Measurements from ENCODE around the gene ST8SIA6.
"Not testable (repeated sequence)": the region's sequence is repeated elsewhere in the genome, so short reads cannot be mapped to it uniquely, and the experiment has no call there.

Gene ST8SIA6

DNA sequence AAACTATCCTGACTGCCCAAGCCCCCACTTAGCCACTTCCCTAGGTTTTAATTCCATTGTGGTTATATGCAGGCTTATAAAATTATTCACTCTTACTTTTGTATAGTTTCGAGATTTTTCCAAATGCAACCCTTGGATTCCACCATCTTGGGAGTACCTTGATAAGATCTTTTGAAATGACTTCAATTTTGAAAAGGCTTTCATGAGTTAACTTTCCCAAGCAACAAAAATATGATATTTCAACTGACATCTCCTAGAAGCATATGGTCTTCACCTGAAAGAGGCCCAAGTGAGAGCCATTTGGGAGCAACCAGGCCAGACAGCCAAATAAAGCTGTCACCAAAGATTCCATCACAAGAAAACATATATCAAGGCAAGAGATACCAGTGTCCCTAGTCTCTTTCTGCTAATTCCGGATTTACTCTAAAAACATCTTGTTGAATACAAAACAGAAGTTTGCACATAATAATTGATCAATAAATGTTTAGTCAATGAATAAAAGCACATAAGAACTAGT lies 1.7 kb upstream of the ST8SIA6 start:
- DNase-seq, result no peak

DNA sequence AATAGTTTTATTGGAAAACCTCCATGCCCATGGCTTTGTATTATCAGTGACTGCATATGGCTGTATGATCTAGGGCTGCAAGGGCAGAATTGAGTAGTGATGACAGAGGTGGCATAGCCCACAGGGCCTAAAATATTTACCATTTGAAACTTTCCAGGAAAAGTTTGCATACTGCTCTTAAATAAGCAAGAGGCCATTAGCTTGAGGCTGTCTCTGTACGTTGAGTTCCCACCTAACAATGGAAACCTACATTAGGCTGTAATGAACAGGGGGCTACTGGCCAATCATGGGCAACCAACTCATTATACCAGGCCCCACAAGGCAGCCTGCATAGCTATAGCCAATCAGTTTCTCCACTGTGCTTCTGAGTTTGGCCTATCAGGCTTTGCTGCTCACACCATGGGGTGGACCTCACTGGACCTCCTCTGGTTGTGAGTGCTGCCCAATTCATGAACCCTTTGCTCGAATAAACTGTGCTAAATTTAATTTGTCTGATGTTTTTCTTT lies 673 bp upstream of the ST8SIA6 start:
- DNase-seq, result no peak

DNA sequence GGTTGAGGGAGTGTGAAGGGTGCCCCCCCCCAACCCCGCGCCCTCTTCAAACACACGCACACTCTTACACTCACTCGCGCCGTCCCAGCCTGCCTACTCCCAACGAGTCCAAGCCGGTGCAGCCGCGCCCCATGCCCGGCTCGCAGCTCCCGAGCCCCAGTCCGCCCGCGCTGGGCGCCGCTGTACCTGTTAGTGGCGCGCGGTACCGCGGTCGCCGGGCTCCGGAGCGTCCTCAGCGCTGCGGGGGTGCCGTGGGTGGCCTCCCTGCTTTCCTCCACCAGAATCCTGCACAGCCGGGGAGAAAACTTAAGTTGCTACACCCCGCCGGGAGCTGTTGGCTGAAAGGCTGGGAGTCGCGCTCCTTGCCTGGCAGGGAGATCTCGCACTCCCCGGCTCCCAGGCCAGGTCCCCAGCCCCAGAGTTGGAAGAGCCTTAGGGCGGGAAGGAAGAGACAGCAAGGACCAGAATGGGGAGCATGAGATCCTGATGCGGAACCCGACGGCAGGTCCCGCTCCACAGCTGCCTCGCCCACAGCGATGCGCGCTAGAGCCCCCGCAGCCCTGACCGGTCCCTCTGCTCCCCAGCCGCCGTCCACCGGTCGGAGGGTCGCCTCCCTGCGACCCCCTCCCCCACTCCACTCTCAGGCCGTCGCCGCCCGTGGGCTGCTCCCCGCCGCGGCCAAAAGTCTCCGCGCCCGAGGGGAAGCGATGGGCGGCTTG lies 863 bp downstream of the ST8SIA6 start:
- DNase-seq, result no peak

DNA sequence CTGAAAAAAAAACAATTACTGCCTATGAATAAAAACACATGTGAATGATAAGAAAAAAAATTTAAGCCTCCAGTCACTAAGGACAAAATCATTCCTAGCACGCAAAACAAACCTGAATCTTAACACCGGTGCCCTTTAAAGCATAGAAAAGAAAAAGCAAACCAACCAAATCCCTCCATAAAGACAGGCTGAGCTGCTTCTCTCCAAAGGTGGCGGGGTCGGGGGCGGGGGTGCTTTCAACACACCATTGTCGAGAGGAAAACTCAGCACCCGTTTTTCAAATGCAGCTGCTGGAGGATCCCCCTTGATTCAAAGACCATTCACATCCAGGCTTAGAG lies 1.4 kb downstream of the ST8SIA6 start:
- DNase-seq, result no peak

DNA sequence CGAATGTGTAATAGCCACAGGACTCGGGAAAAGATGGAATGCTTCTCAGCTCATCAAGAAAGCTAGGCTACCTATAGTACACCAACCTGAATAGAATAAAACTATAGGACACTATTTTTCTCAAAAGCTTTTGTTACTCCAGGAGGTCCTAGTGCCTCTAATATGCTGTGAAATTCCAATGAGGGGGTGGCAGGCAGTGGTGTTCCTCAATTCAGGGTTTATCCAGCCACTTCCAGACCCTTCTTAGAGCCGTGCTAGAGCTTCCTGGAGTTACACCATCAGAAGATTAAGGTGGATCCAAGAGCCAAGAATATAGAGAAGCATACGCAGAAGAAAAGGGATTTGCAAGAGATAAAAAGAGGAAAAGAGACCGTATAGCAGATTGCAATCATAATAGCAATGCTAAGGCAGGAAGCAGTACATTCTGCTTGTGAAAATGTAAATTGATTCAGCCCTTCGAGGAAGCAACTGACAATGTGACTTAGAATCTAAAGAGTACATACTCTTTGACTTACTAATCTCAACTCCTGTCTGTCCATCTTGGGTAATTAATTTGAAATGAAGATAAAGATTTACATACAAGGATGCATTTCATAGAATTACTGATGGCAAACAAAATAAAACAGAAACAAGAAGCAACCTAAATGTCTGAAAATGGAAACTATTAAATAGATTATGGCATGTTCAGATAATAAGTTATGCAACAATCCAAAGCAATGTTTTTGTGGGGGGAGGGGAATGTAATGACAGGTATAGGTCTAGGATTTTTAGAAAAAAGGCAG lies 2.1 kb downstream of the ST8SIA6 start:
- DNase-seq, result no peak

DNA sequence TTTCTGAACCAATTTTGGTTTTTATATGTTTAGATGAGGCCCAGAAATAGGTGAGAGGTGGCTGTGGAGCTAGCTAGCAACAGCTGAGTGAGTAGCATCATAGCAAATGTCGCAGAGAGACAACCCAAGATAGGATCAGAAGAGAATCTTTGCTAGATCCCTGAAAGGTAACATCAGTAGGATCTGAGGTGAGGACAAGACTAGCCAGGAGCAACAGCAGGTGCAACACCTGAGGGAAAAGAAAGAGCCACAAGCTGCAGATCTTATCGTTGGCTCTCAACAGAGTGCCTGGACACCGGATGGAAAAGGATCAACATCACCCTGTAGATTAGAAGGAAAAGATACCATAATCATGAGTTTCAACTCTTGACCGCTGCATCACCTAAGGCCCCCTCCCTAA lies 4.4 kb downstream of the ST8SIA6 start:
- no peak for DNase-seq

DNA sequence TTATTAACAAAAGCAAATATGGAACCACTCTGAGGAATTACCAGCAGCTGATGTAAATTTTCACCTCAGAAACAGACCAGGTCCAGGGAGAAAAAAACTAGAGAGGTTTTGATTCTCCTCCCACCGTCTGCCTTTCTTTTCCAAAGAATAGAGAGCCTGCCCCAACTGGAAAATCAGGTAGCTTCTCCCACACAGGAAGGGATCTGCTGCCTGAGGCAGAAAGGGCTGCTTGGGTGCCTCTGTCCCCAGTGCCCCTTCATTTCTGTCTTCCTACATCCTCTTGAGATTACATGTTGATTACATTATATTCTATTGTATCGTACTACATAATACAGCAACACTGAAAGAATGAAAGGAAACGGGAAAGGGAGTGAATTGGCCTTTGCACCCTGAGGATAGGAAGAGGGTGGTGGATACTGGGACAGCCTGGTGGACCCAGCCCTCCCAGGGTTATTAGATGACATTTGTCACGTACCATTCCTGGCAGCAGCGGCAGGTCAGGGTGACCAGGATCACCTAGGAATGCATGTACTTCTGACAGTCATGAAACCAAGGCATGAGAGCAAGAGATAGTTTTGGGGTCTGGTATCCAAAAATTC lies 8.9 kb downstream of the ST8SIA6 start:
- DNase-seq, result no peak

DNA sequence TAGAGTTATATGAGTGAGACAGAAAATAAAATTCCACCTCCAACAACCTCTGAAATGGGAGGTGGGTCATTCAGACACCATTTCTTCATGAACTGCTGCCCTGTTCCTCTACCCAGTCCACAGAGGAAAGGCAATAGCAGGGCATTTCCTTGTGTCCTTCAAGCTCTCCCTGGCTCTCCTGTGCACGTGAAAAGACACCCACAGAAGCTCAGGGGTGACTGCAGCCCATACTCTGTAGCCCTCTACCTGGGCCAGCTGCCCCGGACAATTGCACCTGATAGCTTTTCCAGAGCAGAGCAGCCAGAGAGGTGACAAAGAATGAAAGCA lies 10.0 kb downstream of the ST8SIA6 start:
- no peak for DNase-seq

DNA sequence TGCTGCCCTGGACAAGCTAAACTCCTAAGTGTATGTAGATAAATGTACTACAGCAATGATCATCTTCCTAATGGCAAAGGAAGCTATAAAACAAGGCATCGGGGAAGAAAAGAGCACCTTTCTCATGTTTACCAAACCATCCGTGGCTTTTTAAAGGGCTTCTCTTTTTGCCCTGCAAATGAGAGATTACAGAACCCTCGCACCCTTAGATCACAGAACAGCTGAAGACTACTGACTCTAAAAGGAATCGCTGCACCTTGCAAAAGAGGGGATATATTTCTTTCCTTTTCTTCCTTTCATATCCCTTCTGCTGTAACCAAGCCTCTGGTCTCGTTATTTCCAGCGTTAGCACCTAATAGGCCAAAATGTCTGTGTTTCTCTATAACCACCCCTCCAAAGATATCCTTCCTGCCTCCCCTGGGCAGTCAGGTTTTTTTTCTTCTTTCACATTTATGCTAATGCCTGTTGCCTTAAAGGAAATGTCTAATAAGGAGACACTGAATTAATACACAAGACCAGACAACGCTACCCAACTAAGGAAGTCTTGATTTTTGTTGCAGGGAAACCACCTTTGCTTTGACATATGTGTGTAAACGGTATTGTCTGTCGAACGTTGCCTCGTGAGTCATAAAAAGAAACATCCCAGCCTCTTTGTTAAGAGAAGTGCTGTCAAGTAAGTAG lies 10.5 kb downstream of the ST8SIA6 start:
- DNase-seq, result no peak

DNA sequence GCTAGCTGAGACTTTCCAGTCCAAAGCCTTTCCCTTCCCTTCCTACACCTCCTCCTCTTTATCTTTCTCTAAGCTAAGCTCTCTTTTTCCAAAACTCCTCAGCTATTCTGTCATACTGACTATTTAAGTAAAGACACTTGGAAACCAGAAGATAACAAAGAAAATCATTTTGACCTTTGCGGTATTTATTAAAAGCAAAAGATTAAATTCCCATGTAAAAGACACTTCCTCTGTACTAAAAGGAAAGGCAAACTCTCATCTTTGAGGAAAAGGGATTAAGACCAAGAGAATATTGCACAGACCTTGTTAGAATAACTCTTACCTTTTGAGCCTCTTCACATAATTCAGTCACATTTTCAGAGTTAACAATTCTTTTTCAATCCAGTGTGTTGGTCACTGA lies 15.8 kb downstream of the ST8SIA6 start:
- no peak for DNase-seq

DNA sequence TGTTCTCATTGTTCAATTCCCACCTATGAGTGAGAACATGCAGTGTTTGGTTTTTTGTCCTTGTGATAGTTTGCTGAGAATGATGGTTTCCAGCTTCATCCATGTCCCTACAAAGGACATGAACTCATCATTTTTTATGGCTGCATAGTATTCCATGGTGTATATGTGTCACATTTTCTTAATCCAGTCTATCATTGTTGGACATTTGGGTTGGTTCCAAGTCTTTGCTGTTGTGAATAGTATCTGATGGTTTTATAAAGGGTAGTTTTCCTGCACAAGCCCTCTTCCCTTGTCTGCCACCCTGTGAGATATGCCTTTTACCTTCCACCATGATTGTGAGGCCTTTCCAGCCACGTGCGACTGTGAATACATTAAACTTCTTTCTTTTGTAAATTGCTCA lies 17.8 kb downstream of the ST8SIA6 start:
- not testable (repeated sequence) for DNase-seq

DNA sequence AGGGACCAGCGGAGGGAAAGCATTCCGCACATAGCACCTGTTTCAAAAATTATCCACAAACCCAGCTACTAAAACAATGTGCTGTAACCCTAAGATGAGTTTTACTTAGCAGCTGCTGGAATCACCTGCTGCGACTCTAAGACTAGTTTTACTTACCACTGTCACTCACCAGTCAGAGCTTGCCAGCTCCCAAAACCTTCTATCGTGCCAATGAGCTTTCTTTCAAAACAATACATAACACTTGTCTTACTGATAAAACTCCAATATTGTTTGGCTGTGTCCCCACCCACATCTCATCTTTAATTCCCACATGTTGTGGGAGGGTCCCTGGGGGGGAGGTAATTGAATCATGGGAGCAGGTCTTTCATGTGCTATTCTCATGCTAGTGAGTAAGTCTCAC lies 18.4 kb downstream of the ST8SIA6 start:
- no peak for DNase-seq

DNA sequence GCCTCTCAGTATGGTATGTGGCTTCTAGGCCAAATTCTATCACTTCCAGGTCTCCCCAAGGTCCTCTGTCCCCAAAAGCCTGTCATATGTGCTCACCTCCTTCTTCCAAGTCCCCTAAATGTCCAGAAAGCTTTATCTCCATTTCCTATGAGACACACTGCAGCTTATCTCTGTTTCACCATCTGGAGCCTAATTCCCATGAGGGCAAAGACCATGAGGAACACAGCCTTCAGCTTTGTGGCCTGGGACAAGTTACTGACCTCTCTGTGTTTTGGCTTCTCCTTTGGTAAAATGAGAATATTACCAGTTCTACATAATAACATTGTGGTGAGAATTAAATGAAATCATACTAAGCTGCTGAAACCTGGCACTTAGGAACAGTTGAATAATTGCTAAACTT lies 19.2 kb downstream of the ST8SIA6 start:
- DNase-seq, result no peak

DNA sequence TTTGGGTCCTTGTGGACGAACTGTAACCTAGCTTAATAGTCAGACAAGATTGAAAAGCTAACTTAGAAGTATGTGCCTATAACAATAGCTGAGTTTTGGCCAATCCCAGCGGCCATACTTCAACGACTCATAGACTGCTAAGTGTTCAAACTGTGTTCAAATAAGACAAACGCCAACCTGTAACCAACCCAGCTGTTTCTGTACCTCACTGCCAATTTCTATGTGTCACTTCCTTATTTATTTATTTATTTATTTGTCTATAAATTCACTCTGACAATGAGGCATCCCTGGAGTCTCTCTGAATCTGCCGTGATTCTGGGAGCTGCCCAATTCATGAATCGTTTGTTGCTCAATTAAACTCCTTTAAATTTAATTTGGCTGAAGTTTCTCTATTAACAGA lies 21.7 kb downstream of the ST8SIA6 start:
- no peak for DNase-seq

DNA sequence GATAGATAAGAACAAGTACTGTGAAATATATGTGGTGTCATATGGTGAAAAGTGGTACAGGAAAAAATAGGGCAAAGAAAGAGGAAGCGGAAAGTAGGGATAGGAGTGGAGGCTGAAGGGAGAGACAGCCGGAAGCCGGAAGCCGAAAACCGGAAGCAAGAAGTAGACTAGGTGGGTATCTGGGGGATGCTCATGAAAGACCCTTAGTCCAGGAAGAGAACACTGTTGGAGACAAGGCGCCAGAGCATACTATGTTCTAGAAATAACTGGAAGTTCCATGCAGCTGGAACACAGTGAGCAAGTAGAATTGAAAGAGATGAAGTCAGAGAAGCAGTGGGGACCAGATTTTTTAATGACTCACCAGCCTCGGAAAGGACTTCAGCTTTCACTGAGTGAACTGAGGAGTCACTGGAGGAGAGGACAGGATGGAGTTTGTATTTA lies 22.5 kb downstream of the ST8SIA6 start:
- no peak for DNase-seq

DNA sequence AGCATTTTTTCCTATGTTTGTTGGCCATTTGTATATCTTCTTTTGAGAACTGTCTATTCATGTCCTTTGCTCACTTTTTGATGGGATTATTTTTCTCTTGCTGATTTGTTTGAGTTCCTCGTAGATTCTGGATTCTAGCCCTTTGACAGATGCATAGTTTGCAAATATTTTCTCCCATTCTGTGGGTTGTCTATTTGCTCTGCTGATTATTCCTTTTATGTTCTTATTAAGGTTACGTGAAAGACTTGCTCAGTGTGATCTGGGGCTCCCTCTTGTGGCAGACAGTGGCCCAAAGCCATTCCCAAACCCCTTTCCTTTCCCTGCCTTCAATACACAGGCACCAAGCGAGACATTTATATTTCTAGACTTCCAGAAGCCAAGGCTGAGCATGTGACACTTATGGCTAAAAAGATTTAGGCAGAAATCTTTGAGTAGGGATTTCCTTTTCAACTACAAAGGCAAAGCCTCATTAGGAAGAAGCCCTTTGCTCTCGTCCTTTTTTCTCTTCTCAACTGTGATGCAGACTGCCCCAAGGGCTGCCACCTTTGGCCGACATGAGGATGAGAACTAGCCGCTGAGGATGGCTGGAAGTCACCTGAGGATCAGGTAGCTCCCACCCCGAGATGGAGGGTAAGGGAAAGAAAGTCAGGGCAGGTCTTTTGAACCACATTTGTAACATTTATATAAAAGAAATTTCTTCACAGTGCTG lies 23.6 kb downstream of the ST8SIA6 start:
- DNase-seq, result no peak

DNA sequence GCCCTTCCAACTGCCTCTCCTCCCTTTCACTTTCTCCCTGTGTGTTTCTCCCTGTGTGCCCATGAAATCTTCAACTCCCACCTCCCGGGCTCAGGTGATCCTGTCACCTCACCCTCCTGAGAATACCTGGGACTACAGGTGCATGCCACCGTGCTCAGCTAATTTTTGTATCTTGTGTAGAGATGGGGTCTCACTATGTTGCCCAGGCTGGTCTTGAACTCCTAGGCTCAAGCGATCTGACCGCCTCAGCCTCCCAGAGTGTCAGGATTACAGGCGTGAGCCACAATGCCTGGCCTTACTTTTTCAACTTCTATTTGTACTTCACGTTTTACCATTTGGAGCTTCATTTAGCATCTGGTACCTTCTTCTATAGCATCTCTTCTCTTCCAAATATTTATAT lies 24.9 kb downstream of the ST8SIA6 start:
- no peak for DNase-seq

DNA sequence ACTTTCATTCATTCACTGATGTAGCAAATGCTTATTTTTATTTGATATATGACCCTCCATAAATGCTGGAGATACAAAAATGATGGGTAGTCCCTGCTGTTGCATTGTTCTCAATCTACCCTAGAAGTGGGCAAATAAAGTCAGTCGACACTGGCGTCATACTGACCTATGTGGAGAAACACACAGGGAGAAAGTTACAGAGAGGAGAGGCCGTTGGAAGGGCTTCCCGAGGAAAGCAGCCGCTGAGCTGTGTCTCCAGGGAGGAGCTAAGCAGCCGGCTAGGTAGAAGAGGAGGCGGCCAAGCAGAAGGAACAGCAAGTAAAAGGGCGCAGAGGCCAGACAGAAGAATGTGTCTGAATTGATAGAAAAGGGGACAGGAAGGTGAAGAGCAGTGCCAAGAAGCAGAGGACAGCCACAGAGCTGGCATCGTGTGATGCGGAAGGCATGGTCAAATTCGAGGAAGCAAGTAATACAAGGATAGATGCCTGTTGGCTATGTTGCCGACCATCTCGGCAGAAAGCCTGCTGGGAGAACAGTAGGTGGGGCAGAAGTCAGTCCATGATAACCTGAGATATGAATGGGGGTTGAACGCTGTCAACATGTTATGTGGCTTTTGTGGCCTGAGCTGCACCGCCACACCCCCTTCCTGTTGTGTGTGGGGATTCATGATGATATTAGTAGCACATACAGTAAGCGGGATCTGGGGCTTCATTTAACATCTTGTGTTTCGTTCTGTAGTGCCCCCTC lies 25.9 kb downstream of the ST8SIA6 start:
- DNase-seq, result no peak

DNA sequence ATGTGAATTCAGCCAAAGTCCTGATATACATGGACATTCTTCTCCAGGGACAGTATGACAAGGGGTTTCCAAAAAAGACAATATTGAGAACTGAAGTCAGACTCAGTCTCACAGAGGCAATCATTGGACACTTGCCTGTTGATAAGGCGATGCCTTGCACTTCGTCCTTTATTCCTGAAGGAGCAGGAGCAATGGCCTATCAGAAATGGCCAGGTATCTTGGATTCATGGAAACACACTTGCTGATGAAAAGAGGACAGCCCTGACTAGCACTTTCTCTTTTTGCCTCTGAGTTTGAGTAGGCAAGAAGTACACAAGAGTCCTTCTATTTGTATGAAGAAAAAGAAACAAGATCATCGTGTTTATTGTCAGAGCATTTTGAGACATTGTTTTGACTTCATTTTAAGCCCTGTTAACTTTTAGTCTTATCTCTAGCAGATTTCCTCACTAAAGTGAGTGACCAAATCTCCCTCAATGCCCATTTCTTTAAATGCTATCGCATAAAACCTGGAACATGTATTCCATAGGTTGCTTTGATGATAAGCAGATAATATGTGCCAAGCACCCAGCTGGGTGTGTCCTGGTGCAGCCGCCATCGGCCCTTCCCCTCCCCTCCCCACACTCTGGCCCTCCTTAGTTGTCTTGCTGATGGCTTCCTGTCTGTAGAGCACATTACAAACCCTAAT lies 26.6 kb downstream of the ST8SIA6 start:
- DNase-seq, result no peak

DNA sequence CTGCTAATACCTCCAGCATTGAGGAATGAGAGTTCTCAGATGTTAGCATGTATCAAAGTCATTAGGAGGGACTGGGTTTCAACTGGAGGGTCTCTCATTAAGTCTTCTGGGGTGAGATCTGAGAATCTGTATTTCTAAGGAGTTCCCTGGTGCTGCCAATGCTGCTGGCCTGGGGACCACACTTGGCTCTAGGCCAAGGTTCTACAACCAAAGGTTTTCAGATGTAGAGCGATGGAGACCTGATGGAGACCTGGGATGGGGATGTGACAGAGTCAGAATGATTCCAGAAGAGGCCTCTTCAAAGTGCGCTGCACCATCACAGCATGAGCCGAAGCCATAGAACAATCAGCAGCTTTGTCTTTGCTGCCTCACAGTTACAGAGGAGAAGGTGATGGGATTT lies 27.2 kb downstream of the ST8SIA6 start:
- no peak for DNase-seq

DNA sequence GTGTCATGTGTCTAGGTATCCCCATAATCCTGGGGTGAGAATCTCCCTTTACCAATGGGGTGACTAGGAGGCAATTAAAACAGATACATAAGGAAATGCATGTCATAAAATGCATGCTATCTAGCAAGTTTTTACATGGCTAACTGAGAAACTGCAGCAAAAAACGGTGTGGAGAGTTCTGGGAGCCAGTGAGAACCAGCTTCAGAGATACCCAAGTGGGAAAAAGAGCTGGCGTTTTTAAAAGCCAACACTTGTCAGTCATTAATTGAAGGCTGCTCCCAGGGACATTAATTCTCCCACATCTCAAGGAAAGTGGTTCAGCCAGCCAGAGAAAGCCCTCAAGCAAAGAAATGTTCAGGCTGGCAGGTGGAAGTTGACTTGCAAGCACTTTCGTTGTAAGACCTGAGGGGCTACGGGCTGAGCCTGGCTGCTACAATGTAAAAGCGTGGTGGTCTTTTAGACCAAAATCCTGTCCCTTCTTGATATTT lies 28.1 kb downstream of the ST8SIA6 start:
- DNase-seq, result no peak

Data from DMS79 (cell line).